IMR-90 (cell line): ENCODE measurements around the gene UCHL5. TPM values are rescaled to one million over a fixed set of nuclear protein-coding genes. Genes with fewer than 3 reads are reported as not detected.

Experiments used
- ATAC-seq: fragments of 200-7000 bp; cut with Tn5 transposase; 2 replicates; pipeline ENCODE4 v1.9.1; 2020; ENCODE audit warnings: low read depth, mild to moderate bottlenecking, moderate library complexity
- BruUV-seq: library from RNA; stranded (reverse); fragments of 400-500 nt; replicated peaks from 2 replicates; lab custom pipeline; 2021; lab: Mats Ljungman, UMichigan
- CTCF ChIA-PET: fragments of 300-600 bp; formaldehyde crosslinking; extraction: SDS; loops from one replicate; lab custom pipeline; 2021; ENCODE audit warnings: antibody characterized with exemption; lab: Yijun Ruan, JAX
- POLR2A ChIA-PET: fragments of 300-600 bp; sonication (Branson Sonifier 250); formaldehyde crosslinking; loops from one replicate; lab custom pipeline; 2022; ENCODE audit warnings: antibody characterized with exemption; ENCODE audit not compliant: unreplicated experiment; lab: Charles Lee
- DNase-seq: peaks from one replicate; pipeline ENCODE4 v3.0.0; 2013
- H2AFZ ChIP-seq: replicated peaks from 2 replicates; pipeline ENCODE3; 2013; ENCODE audit warnings: low read length, mild to moderate bottlenecking; ENCODE audit not compliant: poor library complexity
- H2AK5ac ChIP-seq: 2 replicates; pipeline ENCODE4 v1.6.1; 2013; ENCODE audit warnings: low read depth, low read length, inconsistent platforms
- H2AK9ac ChIP-seq: replicated peaks from 2 replicates; pipeline ENCODE3; 2013; ENCODE audit warnings: mild to moderate bottlenecking, low read depth, low read length, moderate library complexity; ENCODE audit not compliant: poor library complexity
- H2BK120ac ChIP-seq: 2 replicates; pipeline ENCODE4 v1.6.1; 2013; ENCODE audit warnings: low read depth, low read length, inconsistent platforms
- H2BK15ac ChIP-seq: 3 replicates; pipeline ENCODE4 v1.6.1; 2013; ENCODE audit warnings: low read depth, low read length, inconsistent platforms
- H2BK20ac ChIP-seq: 2 replicates; pipeline ENCODE4 v1.6.1; 2013; ENCODE audit warnings: low read depth, mild to moderate bottlenecking, inconsistent platforms, low read length, moderate library complexity
- H2BK5ac ChIP-seq: 2 replicates; pipeline ENCODE4 v1.6.1; 2013; ENCODE audit warnings: mild to moderate bottlenecking, low read depth, low read length, inconsistent platforms; ENCODE audit not compliant: poor library complexity, severe bottlenecking
- H3K14ac ChIP-seq: replicated peaks from 2 replicates; pipeline ENCODE4 v1.6.1; 2013; ENCODE audit warnings: low read depth, low read length, inconsistent platforms
- H3K18ac ChIP-seq: 2 replicates; pipeline ENCODE4 v1.6.1; 2013; ENCODE audit warnings: low read depth, low read length, control low read depth
- H3K23ac ChIP-seq: 2 replicates; pipeline ENCODE4 v1.6.1; 2013; ENCODE audit warnings: low read depth, low read length, inconsistent platforms
- H3K27ac ChIP-seq: 2 replicates; pipeline ENCODE4 v1.5.1; 2013; ENCODE audit warnings: mild to moderate bottlenecking, control low read depth, low read length; ENCODE audit not compliant: insufficient read depth
- H3K27me3 ChIP-seq: 2 replicates; pipeline ENCODE4 v1.6.1; 2013; ENCODE audit warnings: low read length; ENCODE audit not compliant: control insufficient read depth, insufficient read depth
- H3K36me3 ChIP-seq: 2 replicates; pipeline ENCODE4 v1.6.1; 2013; ENCODE audit warnings: low read length, mixed read lengths; ENCODE audit not compliant: control insufficient read depth, insufficient read depth
- H3K4ac ChIP-seq: 2 replicates; pipeline ENCODE4 v1.6.1; 2013; ENCODE audit warnings: low read depth, low read length, inconsistent platforms
- H3K4me1 ChIP-seq: 2 replicates; pipeline ENCODE4 v1.6.1; 2013; ENCODE audit warnings: low read length, mixed read lengths; ENCODE audit not compliant: control insufficient read depth, insufficient read depth
- H3K4me2 ChIP-seq: 2 replicates; pipeline ENCODE4 v1.6.1; 2013; ENCODE audit warnings: low read depth, mild to moderate bottlenecking, control low read depth, low read length, moderate library complexity
- H3K4me3 ChIP-seq: 2 replicates; pipeline ENCODE4 v1.5.1; 2013; ENCODE audit warnings: low read depth, mild to moderate bottlenecking, control low read depth, low read length, moderate library complexity; ENCODE audit not compliant: insufficient read depth
- H3K56ac ChIP-seq: 2 replicates; pipeline ENCODE4 v1.6.1; 2013; ENCODE audit warnings: low read length, inconsistent platforms; ENCODE audit not compliant: insufficient read depth; ENCODE audit errors: extremely low read depth
- H3K79me1 ChIP-seq, 2 experiments: 2 replicates each; pipeline ENCODE4 v1.6.1; 2013; ENCODE audit warnings: low read length in 2 of 2, inconsistent platforms in 1 of 2, low read depth in 1 of 2
- H3K9ac ChIP-seq: 2 replicates; pipeline ENCODE4 v1.6.1; 2013; ENCODE audit warnings: low read depth, low read length, control low read depth
- H3K9me1 ChIP-seq: 2 replicates; pipeline ENCODE4 v1.6.1; 2013; ENCODE audit warnings: low read length, inconsistent platforms; ENCODE audit not compliant: insufficient read depth
- H3K9me3 ChIP-seq: 2 replicates; pipeline ENCODE4 v1.6.1; 2013; ENCODE audit warnings: low read length; ENCODE audit not compliant: control insufficient read depth, insufficient read depth
- H4K20me1 ChIP-seq: 2 replicates; pipeline ENCODE4 v1.6.1; 2013; ENCODE audit warnings: low read length, inconsistent platforms; ENCODE audit not compliant: insufficient read depth
- H4K5ac ChIP-seq: 2 replicates; pipeline ENCODE4 v1.6.1; 2013; ENCODE audit warnings: mild to moderate bottlenecking, low read depth, low read length, control low read depth
- H4K8ac ChIP-seq, 2 experiments: 2 replicates each; pipeline ENCODE4 v1.6.1; 2013; ENCODE audit warnings: low read depth in 2 of 2, low read length in 2 of 2, control low read depth in 1 of 2, inconsistent platforms in 1 of 2
- H4K91ac ChIP-seq: 2 replicates; pipeline ENCODE4 v1.6.1; 2013; ENCODE audit warnings: low read depth, low read length, inconsistent platforms; ENCODE audit not compliant: insufficient read depth
- BHLHE40 ChIP-seq: fragments of 150-350 bp; IDR thresholded peaks from 2 replicates; pipeline ENCODE4 v1.6.1; 2016; ENCODE audit warnings: mild to moderate bottlenecking, low read depth, low read length
- CEBPB ChIP-seq: IDR thresholded peaks from 2 replicates; pipeline ENCODE4 v1.6.1; 2012; ENCODE audit warnings: low read depth, low read length, improper control_type of control experiment
- CHD1 ChIP-seq: IDR thresholded peaks from 2 replicates; pipeline ENCODE4 v1.6.1; 2012; ENCODE audit warnings: low read depth, low read length, improper control_type of control experiment
- ELK1 ChIP-seq: fragments of 150-350 bp; IDR thresholded peaks from 2 replicates; pipeline ENCODE4 v1.6.1; 2016; ENCODE audit warnings: low read depth, mild to moderate bottlenecking, low read length, moderate library complexity, borderline replicate concordance
- FOS ChIP-seq: fragments of 150-350 bp; IDR thresholded peaks from 2 replicates; pipeline ENCODE4 v1.6.1; 2016; ENCODE audit warnings: low read depth, low read length
- MAFK ChIP-seq: IDR thresholded peaks from 2 replicates; pipeline ENCODE4 v1.6.1; 2012; ENCODE audit warnings: low read depth, low read length, improper control_type of control experiment
- MAZ ChIP-seq: IDR thresholded peaks from 2 replicates; pipeline ENCODE4 v1.6.1; 2012; ENCODE audit warnings: low read depth, mild to moderate bottlenecking, low read length, improper control_type of control experiment, moderate library complexity, borderline replicate concordance
- MXI1 ChIP-seq: IDR thresholded peaks from 2 replicates; pipeline ENCODE4 v1.6.1; 2012; ENCODE audit warnings: low read depth, mild to moderate bottlenecking, low read length, moderate library complexity, borderline replicate concordance
- NFE2L2 ChIP-seq: fragments of 150-350 bp; IDR thresholded peaks from 2 replicates; pipeline ENCODE4 v1.6.1; 2016; ENCODE audit warnings: low read depth, mild to moderate bottlenecking, low read length
- POLR2A ChIP-seq: IDR thresholded peaks from 2 replicates; pipeline ENCODE4 v1.6.1; 2012; ENCODE audit warnings: mild to moderate bottlenecking, low read depth, low read length
- RAD21 ChIP-seq: IDR thresholded peaks from 2 replicates; pipeline ENCODE4 v1.6.1; 2012; ENCODE audit warnings: low read length, improper control_type of control experiment
- RCOR1 ChIP-seq: IDR thresholded peaks from 2 replicates; pipeline ENCODE4 v1.6.1; 2012; ENCODE audit warnings: mild to moderate bottlenecking, low read length, improper control_type of control experiment; ENCODE audit not compliant: insufficient replicate concordance
- RFX5 ChIP-seq: IDR thresholded peaks from 2 replicates; pipeline ENCODE4 v1.8.0; 2012; ENCODE audit warnings: low read depth, mild to moderate bottlenecking, low read length, moderate library complexity
- SMC3 ChIP-seq: fragments of 150-350 bp; IDR thresholded peaks from 2 replicates; pipeline ENCODE4 v1.6.1; 2016; ENCODE audit warnings: low read depth, mild to moderate bottlenecking, antibody characterized with exemption, low read length, moderate library complexity
- USF2 ChIP-seq: fragments of 150-350 bp; IDR thresholded peaks from 2 replicates; pipeline ENCODE4 v1.6.1; 2017; ENCODE audit warnings: mild to moderate bottlenecking, antibody characterized with exemption, low read length, low read depth
- WGBS, 2 experiments: methylation state at CpG; one replicate each; pipeline versions ENCODE4 v1.1.5 to v1.1.7; 2013; ENCODE audit warnings: missing lambda C conversion rate in 2 of 2; ENCODE audit not compliant: insufficient read length in 1 of 2; ENCODE audit errors: extremely low coverage in 2 of 2; 5-methylcytosine and 5-hydroxymethylcytosine counted together
- dilution Hi-C: fragments of 300-500 bp; cut with HindIII; formaldehyde crosslinking; loops from one replicate; pipeline ENCODE4 v1.14.3; 2018; ENCODE audit warnings: low sequenced_read_pairs; ENCODE audit not compliant: unreplicated experiment
- in situ Hi-C: fragments of 300-500 bp; cut with MboI; formaldehyde crosslinking; loops from 3 replicates; pipeline ENCODE4 v1.14.3; 2019; ENCODE audit warnings: low sequenced_read_pairs, inconsistent platforms, mixed read lengths
- intact Hi-C: fragments of 100-400 bp; cut with micrococcal nuclease; formaldehyde crosslinking; loops from 2 replicates; pipeline ENCODE4 v1.10.0; 2022
- polyA plus RNA-seq, 3 experiments: library from polyadenylated mRNA; depleted of rRNA; stranded (reverse); fragments of >200 nt; gene quantifications; 2 replicates each; pipeline ENCODE4 v1.2.3, GENCODE V29; 2012; ENCODE audit warnings: low replicate concordance in 1 of 3
- total RNA-seq: library from RNA; depleted of rRNA; stranded (reverse); fragments of >200 nt; gene quantifications from 2 replicates; pipeline ENCODE4 v1.2.3, GENCODE V29; 2012
- TF ChIP-seq, protein P1 (sequence below): conservative IDR thresholded peaks from 2 replicates; pipeline ENCODE4 v1.5.1; 2012; ENCODE audit warnings: mild to moderate bottlenecking, low read depth, low read length, improper control_type of control experiment

UCHL5 gene
- total and polyA plus RNA-seq, 2 of the 4 experiments (the other 2 are of a cell fraction) = 12.9 to 18.4 TPM

GRCh38 chr1:193014400-193014799, 44.8 kb downstream of the UCHL5 start:
- Histone ChIP-seq H3K4me1 (peaks cover 2% of the 10 kb centered on the region), H3K9me3 (no peaks in the 10 kb centered on the region), H2BK20ac (no peak overlapping the region), H2BK120ac (no peak overlapping the region), H2AK5ac (no peak overlapping the region), H3K18ac (no peak overlapping the region), H3K9me1 (no peaks in the 10 kb centered on the region), H3K56ac (no peak overlapping the region), H3K14ac (no peak overlapping the region), H3K4me3 (no peak overlapping the region), H3K4ac (no peak overlapping the region), H3K36me3 (no peaks in the 10 kb centered on the region), H2BK5ac (no peak overlapping the region), H2AFZ (no peak overlapping the region), H4K8ac (no peak overlapping the region), H4K91ac (no peak overlapping the region), H2AK9ac (no peak overlapping the region), H3K9ac (no peak overlapping the region), H3K27ac (no peak overlapping the region), H4K20me1 (no peaks in the 10 kb centered on the region), H3K27me3 (no peaks in the 10 kb centered on the region), H2BK15ac (no peak overlapping the region), H3K23ac (no peak overlapping the region), H3K79me1 (no peaks in the 10 kb centered on the region), H4K5ac (no peak overlapping the region), H3K4me2 (no peak overlapping the region)
- no CpG with 5 or more reads among the region's 2 CpGs for WGBS, 2 experiments
- DNase-seq = no peak
- no TSS peak for BruUV-seq
- CTCF ChIA-PET = interaction anchor here (0.9 to 2.0 kb wide), 2 partner anchors 204 to 206 kb away, joined by 4 to 5 read pairs; no protein-coding TSS in a partner anchor
- in situ Hi-C loops = no loop called here
- POLR2A ChIA-PET = no interaction called here
- no peak for TF ChIP-seq RAD21
- no peak for TF ChIP-seq CHD1
- TF ChIP-seq, protein P1, sequence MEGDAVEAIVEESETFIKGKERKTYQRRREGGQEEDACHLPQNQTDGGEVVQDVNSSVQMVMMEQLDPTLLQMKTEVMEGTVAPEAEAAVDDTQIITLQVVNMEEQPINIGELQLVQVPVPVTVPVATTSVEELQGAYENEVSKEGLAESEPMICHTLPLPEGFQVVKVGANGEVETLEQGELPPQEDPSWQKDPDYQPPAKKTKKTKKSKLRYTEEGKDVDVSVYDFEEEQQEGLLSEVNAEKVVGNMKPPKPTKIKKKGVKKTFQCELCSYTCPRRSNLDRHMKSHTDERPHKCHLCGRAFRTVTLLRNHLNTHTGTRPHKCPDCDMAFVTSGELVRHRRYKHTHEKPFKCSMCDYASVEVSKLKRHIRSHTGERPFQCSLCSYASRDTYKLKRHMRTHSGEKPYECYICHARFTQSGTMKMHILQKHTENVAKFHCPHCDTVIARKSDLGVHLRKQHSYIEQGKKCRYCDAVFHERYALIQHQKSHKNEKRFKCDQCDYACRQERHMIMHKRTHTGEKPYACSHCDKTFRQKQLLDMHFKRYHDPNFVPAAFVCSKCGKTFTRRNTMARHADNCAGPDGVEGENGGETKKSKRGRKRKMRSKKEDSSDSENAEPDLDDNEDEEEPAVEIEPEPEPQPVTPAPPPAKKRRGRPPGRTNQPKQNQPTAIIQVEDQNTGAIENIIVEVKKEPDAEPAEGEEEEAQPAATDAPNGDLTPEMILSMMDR = no peak
- no peak for TF ChIP-seq MAFK
- TF ChIP-seq MXI1 = no peak
- TF ChIP-seq POLR2A = no peak
- no peak for TF ChIP-seq USF2
- no peak for TF ChIP-seq FOS
- TF ChIP-seq MAZ = no peak
- no peak for TF ChIP-seq NFE2L2
- no peak for TF ChIP-seq RFX5
- TF ChIP-seq SMC3 = no peak
- TF ChIP-seq RCOR1 = no peak
- no peak for TF ChIP-seq CEBPB
- no peak for TF ChIP-seq ELK1
- TF ChIP-seq BHLHE40 = no peak
- dilution Hi-C loops = loop anchor here (25.0 kb wide), 2 partner anchors 202 to 527 kb away; partner anchors contain the start of gene RGS2
- ATAC-seq = no peak
- intact Hi-C loops = no loop called here
